IMR-90 (cell line): ENCODE results near the gene YIPF6. TPM values are rescaled to one million over a fixed set of nuclear protein-coding genes. Genes with fewer than 3 reads are reported as not detected.

Experiments used
- ATAC-seq: fragments of 200-7000 bp; cut with Tn5 transposase; 2 replicates; pipeline ENCODE4 v1.9.1; 2020; ENCODE audit warnings: low read depth, mild to moderate bottlenecking, moderate library complexity
- BruUV-seq: library from RNA; stranded (reverse); fragments of 400-500 nt; replicated peaks from 2 replicates; lab custom pipeline; 2021; lab: Mats Ljungman, UMichigan
- CTCF ChIA-PET: fragments of 300-600 bp; formaldehyde crosslinking; extraction: SDS; loops from one replicate; lab custom pipeline; 2021; ENCODE audit warnings: antibody characterized with exemption; lab: Yijun Ruan, JAX
- POLR2A ChIA-PET: fragments of 300-600 bp; sonication (Branson Sonifier 250); formaldehyde crosslinking; loops from one replicate; lab custom pipeline; 2022; ENCODE audit warnings: antibody characterized with exemption; ENCODE audit not compliant: unreplicated experiment; lab: Charles Lee
- DNase-seq: peaks from one replicate; pipeline ENCODE4 v3.0.0; 2013
- H2AFZ ChIP-seq: replicated peaks from 2 replicates; pipeline ENCODE3; 2013; ENCODE audit warnings: low read length, mild to moderate bottlenecking; ENCODE audit not compliant: poor library complexity
- H2AK5ac ChIP-seq: 2 replicates; pipeline ENCODE4 v1.6.1; 2013; ENCODE audit warnings: low read depth, low read length, inconsistent platforms
- H2AK9ac ChIP-seq: replicated peaks from 2 replicates; pipeline ENCODE3; 2013; ENCODE audit warnings: mild to moderate bottlenecking, low read depth, low read length, moderate library complexity; ENCODE audit not compliant: poor library complexity
- H2BK120ac ChIP-seq: 2 replicates; pipeline ENCODE4 v1.6.1; 2013; ENCODE audit warnings: low read depth, low read length, inconsistent platforms
- H2BK15ac ChIP-seq: 3 replicates; pipeline ENCODE4 v1.6.1; 2013; ENCODE audit warnings: low read depth, low read length, inconsistent platforms
- H2BK20ac ChIP-seq: 2 replicates; pipeline ENCODE4 v1.6.1; 2013; ENCODE audit warnings: low read depth, mild to moderate bottlenecking, inconsistent platforms, low read length, moderate library complexity
- H2BK5ac ChIP-seq: 2 replicates; pipeline ENCODE4 v1.6.1; 2013; ENCODE audit warnings: mild to moderate bottlenecking, low read depth, low read length, inconsistent platforms; ENCODE audit not compliant: poor library complexity, severe bottlenecking
- H3K14ac ChIP-seq: replicated peaks from 2 replicates; pipeline ENCODE4 v1.6.1; 2013; ENCODE audit warnings: low read depth, low read length, inconsistent platforms
- H3K18ac ChIP-seq: 2 replicates; pipeline ENCODE4 v1.6.1; 2013; ENCODE audit warnings: low read depth, low read length, control low read depth
- H3K23ac ChIP-seq: 2 replicates; pipeline ENCODE4 v1.6.1; 2013; ENCODE audit warnings: low read depth, low read length, inconsistent platforms
- H3K27ac ChIP-seq: 2 replicates; pipeline ENCODE4 v1.5.1; 2013; ENCODE audit warnings: mild to moderate bottlenecking, control low read depth, low read length; ENCODE audit not compliant: insufficient read depth
- H3K27me3 ChIP-seq: 2 replicates; pipeline ENCODE4 v1.6.1; 2013; ENCODE audit warnings: low read length; ENCODE audit not compliant: control insufficient read depth, insufficient read depth
- H3K36me3 ChIP-seq: 2 replicates; pipeline ENCODE4 v1.6.1; 2013; ENCODE audit warnings: low read length, mixed read lengths; ENCODE audit not compliant: control insufficient read depth, insufficient read depth
- H3K4ac ChIP-seq: 2 replicates; pipeline ENCODE4 v1.6.1; 2013; ENCODE audit warnings: low read depth, low read length, inconsistent platforms
- H3K4me1 ChIP-seq: 2 replicates; pipeline ENCODE4 v1.6.1; 2013; ENCODE audit warnings: low read length, mixed read lengths; ENCODE audit not compliant: control insufficient read depth, insufficient read depth
- H3K4me2 ChIP-seq: 2 replicates; pipeline ENCODE4 v1.6.1; 2013; ENCODE audit warnings: low read depth, mild to moderate bottlenecking, control low read depth, low read length, moderate library complexity
- H3K4me3 ChIP-seq: 2 replicates; pipeline ENCODE4 v1.5.1; 2013; ENCODE audit warnings: low read depth, mild to moderate bottlenecking, control low read depth, low read length, moderate library complexity; ENCODE audit not compliant: insufficient read depth
- H3K56ac ChIP-seq: 2 replicates; pipeline ENCODE4 v1.6.1; 2013; ENCODE audit warnings: low read length, inconsistent platforms; ENCODE audit not compliant: insufficient read depth; ENCODE audit errors: extremely low read depth
- H3K79me1 ChIP-seq, 2 experiments: 2 replicates each; pipeline ENCODE4 v1.6.1; 2013; ENCODE audit warnings: low read length in 2 of 2, inconsistent platforms in 1 of 2, low read depth in 1 of 2
- H3K9ac ChIP-seq: 2 replicates; pipeline ENCODE4 v1.6.1; 2013; ENCODE audit warnings: low read depth, low read length, control low read depth
- H3K9me1 ChIP-seq: 2 replicates; pipeline ENCODE4 v1.6.1; 2013; ENCODE audit warnings: low read length, inconsistent platforms; ENCODE audit not compliant: insufficient read depth
- H3K9me3 ChIP-seq: 2 replicates; pipeline ENCODE4 v1.6.1; 2013; ENCODE audit warnings: low read length; ENCODE audit not compliant: control insufficient read depth, insufficient read depth
- H4K20me1 ChIP-seq: 2 replicates; pipeline ENCODE4 v1.6.1; 2013; ENCODE audit warnings: low read length, inconsistent platforms; ENCODE audit not compliant: insufficient read depth
- H4K5ac ChIP-seq: 2 replicates; pipeline ENCODE4 v1.6.1; 2013; ENCODE audit warnings: mild to moderate bottlenecking, low read depth, low read length, control low read depth
- H4K8ac ChIP-seq, 2 experiments: 2 replicates each; pipeline ENCODE4 v1.6.1; 2013; ENCODE audit warnings: low read depth in 2 of 2, low read length in 2 of 2, control low read depth in 1 of 2, inconsistent platforms in 1 of 2
- H4K91ac ChIP-seq: 2 replicates; pipeline ENCODE4 v1.6.1; 2013; ENCODE audit warnings: low read depth, low read length, inconsistent platforms; ENCODE audit not compliant: insufficient read depth
- BHLHE40 ChIP-seq: fragments of 150-350 bp; IDR thresholded peaks from 2 replicates; pipeline ENCODE4 v1.6.1; 2016; ENCODE audit warnings: mild to moderate bottlenecking, low read depth, low read length
- CEBPB ChIP-seq: IDR thresholded peaks from 2 replicates; pipeline ENCODE4 v1.6.1; 2012; ENCODE audit warnings: low read depth, low read length, improper control_type of control experiment
- CHD1 ChIP-seq: IDR thresholded peaks from 2 replicates; pipeline ENCODE4 v1.6.1; 2012; ENCODE audit warnings: low read depth, low read length, improper control_type of control experiment
- ELK1 ChIP-seq: fragments of 150-350 bp; IDR thresholded peaks from 2 replicates; pipeline ENCODE4 v1.6.1; 2016; ENCODE audit warnings: low read depth, mild to moderate bottlenecking, low read length, moderate library complexity, borderline replicate concordance
- FOS ChIP-seq: fragments of 150-350 bp; IDR thresholded peaks from 2 replicates; pipeline ENCODE4 v1.6.1; 2016; ENCODE audit warnings: low read depth, low read length
- MAFK ChIP-seq: IDR thresholded peaks from 2 replicates; pipeline ENCODE4 v1.6.1; 2012; ENCODE audit warnings: low read depth, low read length, improper control_type of control experiment
- MAZ ChIP-seq: IDR thresholded peaks from 2 replicates; pipeline ENCODE4 v1.6.1; 2012; ENCODE audit warnings: low read depth, mild to moderate bottlenecking, low read length, improper control_type of control experiment, moderate library complexity, borderline replicate concordance
- MXI1 ChIP-seq: IDR thresholded peaks from 2 replicates; pipeline ENCODE4 v1.6.1; 2012; ENCODE audit warnings: low read depth, mild to moderate bottlenecking, low read length, moderate library complexity, borderline replicate concordance
- NFE2L2 ChIP-seq: fragments of 150-350 bp; IDR thresholded peaks from 2 replicates; pipeline ENCODE4 v1.6.1; 2016; ENCODE audit warnings: low read depth, mild to moderate bottlenecking, low read length
- POLR2A ChIP-seq: IDR thresholded peaks from 2 replicates; pipeline ENCODE4 v1.6.1; 2012; ENCODE audit warnings: mild to moderate bottlenecking, low read depth, low read length
- RAD21 ChIP-seq: IDR thresholded peaks from 2 replicates; pipeline ENCODE4 v1.6.1; 2012; ENCODE audit warnings: low read length, improper control_type of control experiment
- RCOR1 ChIP-seq: IDR thresholded peaks from 2 replicates; pipeline ENCODE4 v1.6.1; 2012; ENCODE audit warnings: mild to moderate bottlenecking, low read length, improper control_type of control experiment; ENCODE audit not compliant: insufficient replicate concordance
- RFX5 ChIP-seq: IDR thresholded peaks from 2 replicates; pipeline ENCODE4 v1.8.0; 2012; ENCODE audit warnings: low read depth, mild to moderate bottlenecking, low read length, moderate library complexity
- SMC3 ChIP-seq: fragments of 150-350 bp; IDR thresholded peaks from 2 replicates; pipeline ENCODE4 v1.6.1; 2016; ENCODE audit warnings: low read depth, mild to moderate bottlenecking, antibody characterized with exemption, low read length, moderate library complexity
- WGBS, 2 experiments: methylation state at CpG; one replicate each; pipeline versions ENCODE4 v1.1.5 to v1.1.7; 2013; ENCODE audit warnings: missing lambda C conversion rate in 2 of 2; ENCODE audit not compliant: insufficient read length in 1 of 2; ENCODE audit errors: extremely low coverage in 2 of 2; 5-methylcytosine and 5-hydroxymethylcytosine counted together
- dilution Hi-C: fragments of 300-500 bp; cut with HindIII; formaldehyde crosslinking; loops from one replicate; pipeline ENCODE4 v1.14.3; 2018; ENCODE audit warnings: low sequenced_read_pairs; ENCODE audit not compliant: unreplicated experiment
- in situ Hi-C: fragments of 300-500 bp; cut with MboI; formaldehyde crosslinking; loops from 3 replicates; pipeline ENCODE4 v1.14.3; 2019; ENCODE audit warnings: low sequenced_read_pairs, inconsistent platforms, mixed read lengths
- intact Hi-C: fragments of 100-400 bp; cut with micrococcal nuclease; formaldehyde crosslinking; loops from 2 replicates; pipeline ENCODE4 v1.10.0; 2022
- polyA plus RNA-seq, 3 experiments: library from polyadenylated mRNA; depleted of rRNA; stranded (reverse); fragments of >200 nt; gene quantifications; 2 replicates each; pipeline ENCODE4 v1.2.3, GENCODE V29; 2012; ENCODE audit warnings: low replicate concordance in 1 of 3
- total RNA-seq: library from RNA; depleted of rRNA; stranded (reverse); fragments of >200 nt; gene quantifications from 2 replicates; pipeline ENCODE4 v1.2.3, GENCODE V29; 2012
- TF ChIP-seq, protein P1 (sequence below): conservative IDR thresholded peaks from 2 replicates; pipeline ENCODE4 v1.5.1; 2012; ENCODE audit warnings: mild to moderate bottlenecking, low read depth, low read length, improper control_type of control experiment
- TF ChIP-seq, protein P2 (sequence below): fragments of 150-350 bp; IDR thresholded peaks from 2 replicates; pipeline ENCODE4 v1.6.1; 2017; ENCODE audit warnings: mild to moderate bottlenecking, antibody characterized with exemption, low read length, low read depth

Gene YIPF6
- total and polyA plus RNA-seq, 2 of the 4 experiments (the other 2 are of a cell fraction), result 9.7 to 22.4 TPM

GRCh38 chrX:68462653-68463052 lies 36.2 kb upstream of the YIPF6 start:
- WGBS, 2 experiments, result no CpG with 5 or more reads among the region's 8 CpGs
- Histone ChIP-seq H3K9me1 (no peaks in the 10 kb centered on the region), H3K4me3 (no peak overlapping the region), H2BK120ac (no peak overlapping the region), H3K23ac (no peak overlapping the region), H2BK20ac (no peak overlapping the region), H3K4me1 (no peaks in the 10 kb centered on the region), H4K20me1 (no peaks in the 10 kb centered on the region), H3K9me3 (no peaks in the 10 kb centered on the region), H2AK9ac (no peak overlapping the region), H4K5ac (no peak overlapping the region), H3K18ac (no peak overlapping the region), H2AFZ (no peak overlapping the region), H2AK5ac (no peak overlapping the region), H3K79me1 (no peaks in the 10 kb centered on the region), H3K27ac (no peak overlapping the region), H3K56ac (no peak overlapping the region), H3K9ac (no peak overlapping the region), H4K8ac (no peak overlapping the region), H2BK15ac (peak overlapping the region; percentile 65; the same call in 1 of the 3 replicates), H3K27me3 (no peaks in the 10 kb centered on the region; the same call in 1 of the 2 replicates), H3K36me3 (no peaks in the 10 kb centered on the region), H3K14ac (no peak overlapping the region), H4K91ac (no peak overlapping the region), H3K4ac (peak overlapping the region; percentile 62), H2BK5ac (peak overlapping the region; percentile 68), H3K4me2 (no peak overlapping the region)
- ChIA-PET CTCF (interaction anchor here (0.8 kb wide), 1 partner anchor 266 kb away, joined by 3 read pairs; no protein-coding TSS in a partner anchor), POLR2A (no interaction called here)
- dilution Hi-C loops, result no loop called here
- TF ChIP-seq, protein P1, sequence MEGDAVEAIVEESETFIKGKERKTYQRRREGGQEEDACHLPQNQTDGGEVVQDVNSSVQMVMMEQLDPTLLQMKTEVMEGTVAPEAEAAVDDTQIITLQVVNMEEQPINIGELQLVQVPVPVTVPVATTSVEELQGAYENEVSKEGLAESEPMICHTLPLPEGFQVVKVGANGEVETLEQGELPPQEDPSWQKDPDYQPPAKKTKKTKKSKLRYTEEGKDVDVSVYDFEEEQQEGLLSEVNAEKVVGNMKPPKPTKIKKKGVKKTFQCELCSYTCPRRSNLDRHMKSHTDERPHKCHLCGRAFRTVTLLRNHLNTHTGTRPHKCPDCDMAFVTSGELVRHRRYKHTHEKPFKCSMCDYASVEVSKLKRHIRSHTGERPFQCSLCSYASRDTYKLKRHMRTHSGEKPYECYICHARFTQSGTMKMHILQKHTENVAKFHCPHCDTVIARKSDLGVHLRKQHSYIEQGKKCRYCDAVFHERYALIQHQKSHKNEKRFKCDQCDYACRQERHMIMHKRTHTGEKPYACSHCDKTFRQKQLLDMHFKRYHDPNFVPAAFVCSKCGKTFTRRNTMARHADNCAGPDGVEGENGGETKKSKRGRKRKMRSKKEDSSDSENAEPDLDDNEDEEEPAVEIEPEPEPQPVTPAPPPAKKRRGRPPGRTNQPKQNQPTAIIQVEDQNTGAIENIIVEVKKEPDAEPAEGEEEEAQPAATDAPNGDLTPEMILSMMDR, result peak; percentile 56
- TF ChIP-seq RCOR1 (no peak), MXI1 (no peak), NFE2L2 (no peak), SMC3 (peak; percentile 54), RFX5 (no peak), FOS (no peak), ELK1 (no peak), BHLHE40 (no peak), CHD1 (no peak), CEBPB (no peak), POLR2A (no peak), RAD21 (peak; percentile 53), MAZ (no peak), MAFK (no peak)
- TF ChIP-seq, protein P2, sequence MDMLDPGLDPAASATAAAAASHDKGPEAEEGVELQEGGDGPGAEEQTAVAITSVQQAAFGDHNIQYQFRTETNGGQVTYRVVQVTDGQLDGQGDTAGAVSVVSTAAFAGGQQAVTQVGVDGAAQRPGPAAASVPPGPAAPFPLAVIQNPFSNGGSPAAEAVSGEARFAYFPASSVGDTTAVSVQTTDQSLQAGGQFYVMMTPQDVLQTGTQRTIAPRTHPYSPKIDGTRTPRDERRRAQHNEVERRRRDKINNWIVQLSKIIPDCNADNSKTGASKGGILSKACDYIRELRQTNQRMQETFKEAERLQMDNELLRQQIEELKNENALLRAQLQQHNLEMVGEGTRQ, result no peak
- ATAC-seq (peak; percentile 77), DNase-seq (peak; percentile 47)
- intact Hi-C loops, result loop anchor here (1.0 kb wide), 1 partner anchor 265 kb away; no protein-coding TSS in a partner anchor
- in situ Hi-C loops, result no loop called here
- BruUV-seq, result no TSS peak
